Transverse colon (tissue), 4 donors: ENCODE results near the gene RELA.

ENCODE experiments used
- CTCF ChIP-seq, 5 experiments: fragments of 200-600 bp in 3 of 5; fragments of 450-650 bp in 2 of 5; sonication (generic) in 3 of 5; IDR thresholded peaks; 1 replicate in 2 of 5; 2 replicates in 3 of 5; pipeline ENCODE4 v1.5.1; 2016 to 2017; ENCODE audit warnings: antibody characterized with exemption in 5 of 5, inconsistent platforms in 3 of 5, mild to moderate bottlenecking in 2 of 5, moderate library complexity in 1 of 5
- POLR2A ChIP-seq: fragments of 450-650 bp; IDR thresholded peaks from one replicate; pipeline ENCODE4 v1.6.1; 2016; ENCODE audit warnings: antibody characterized with exemption, mild to moderate bottlenecking, moderate library complexity
- POLR2AphosphoS5 ChIP-seq, 3 donors: sonication (generic); formaldehyde crosslinking; IDR thresholded peaks; one replicate each; pipeline ENCODE4 v1.6.1; 2016; ENCODE audit warnings: antibody characterized with exemption in 3 of 3

GRCh38 chr11:65655570-65656332, 7.0 kb downstream of the RELA start:
- TF ChIP-seq CTCF (IDR thresholded peaks at IDR 0.05) = no peak
- TF ChIP-seq POLR2A = no peak
- no peak for TF ChIP-seq POLR2AphosphoS5 (IDR thresholded peaks at IDR 0.05)
